ENCODE measurements around the gene RNASE1. TPM values are rescaled to one million over a fixed set of nuclear protein-coding genes. Genes with fewer than 3 reads are reported as not detected.
"Not testable (repeated sequence)": the region's sequence is repeated elsewhere in the genome, so short reads cannot be mapped to it uniquely, and the experiment has no call there.

RNASE1 gene
- total RNA-seq, 4 donors from 2014 or later = 999 to 1,585 (median 1,253) TPM

- ATAC-seq (ENCODE audit: low FRiP score) (no peak), DNase-seq (ENCODE audit: low spot score) (no peak)
- TF ChIP-seq CTCF (IDR thresholded peaks at IDR 0.05) = no peak
These were observed 17.6 kb upstream of the RNASE1 start for GRCh38 chr14:20820063-20820904.

- ATAC-seq (ENCODE audit: low FRiP score) (no peak), DNase-seq (ENCODE audit: low spot score) (no peak)
- no peak for TF ChIP-seq CTCF (IDR thresholded peaks at IDR 0.05)
These were observed 16.2 kb upstream of the RNASE1 start for GRCh38 chr14:20818861-20819260.

DNA sequence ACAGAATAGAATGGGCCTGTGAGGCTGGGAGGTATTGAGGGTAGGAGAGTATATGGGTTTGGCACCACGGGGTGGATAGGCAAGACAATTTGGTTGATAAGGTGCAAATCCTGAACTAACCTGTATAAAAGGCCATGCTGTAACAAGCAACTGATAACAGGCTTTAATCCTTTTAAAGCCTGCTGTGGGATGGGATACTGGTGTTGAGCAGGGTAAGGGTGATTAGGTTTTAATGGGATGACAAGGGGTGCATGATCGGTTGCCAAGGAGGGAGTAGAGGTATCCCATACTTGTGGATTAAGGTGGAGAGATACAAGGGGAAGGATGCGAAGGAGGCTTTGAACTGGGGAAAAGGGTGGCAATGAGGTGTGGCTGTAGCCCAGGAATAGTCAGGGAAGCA lies 13.3 kb upstream of the RNASE1 start:
- not testable (repeated sequence) for ATAC-seq (ENCODE audit: low FRiP score)

GRCh38 chr14:20811986-20812975 lies 9.6 kb upstream of the RNASE1 start:
- DNase-seq (ENCODE audit: low spot score) = no peak

More for the DNA sequence above, 13.3 kb upstream of the RNASE1 start:
- DNase-seq (ENCODE audit: low spot score) = not testable (repeated sequence)

GRCh38 chr14:20809917-20810316 lies 7.3 kb upstream of the RNASE1 start:
- ATAC-seq (ENCODE audit: low FRiP score) (no peak), DNase-seq (ENCODE audit: low spot score) (no peak)
- no peak for TF ChIP-seq CTCF (IDR thresholded peaks at IDR 0.05)

More at GRCh38 chr14:20811986-20812975, 9.6 kb upstream of the RNASE1 start:
- TF ChIP-seq CTCF (IDR thresholded peaks at IDR 0.05) = no peak
- ATAC-seq (ENCODE audit: low FRiP score) = no peak

- TF ChIP-seq CTCF (IDR thresholded peaks at IDR 0.05) = no peak
- DNase-seq (ENCODE audit: low spot score) (no peak), ATAC-seq (ENCODE audit: low FRiP score) (no peak)
These were observed 5.5 kb upstream of the RNASE1 start for GRCh38 chr14:20808162-20808483.

All from omental fat pad (tissue), 4 donors.